SK-N-MC (cell line): Measurements from ENCODE around the gene ATP4B.
"Not testable (repeated sequence)": the region's sequence is repeated elsewhere in the genome, so short reads cannot be mapped to it uniquely, and the experiment has no call there.

Source experiments
- EZH2 ChIP-seq: fragments of 200-600 bp; sonication (generic); IDR thresholded peaks from one replicate; pipeline ENCODE4 v1.6.1; 2017; ENCODE audit warnings: antibody characterized with exemption
- POLR2AphosphoS5 ChIP-seq: IDR thresholded peaks from 2 replicates; pipeline ENCODE4 v1.6.1; 2012; ENCODE audit warnings: mild to moderate bottlenecking, low read depth, low read length, borderline replicate concordance

DNA sequence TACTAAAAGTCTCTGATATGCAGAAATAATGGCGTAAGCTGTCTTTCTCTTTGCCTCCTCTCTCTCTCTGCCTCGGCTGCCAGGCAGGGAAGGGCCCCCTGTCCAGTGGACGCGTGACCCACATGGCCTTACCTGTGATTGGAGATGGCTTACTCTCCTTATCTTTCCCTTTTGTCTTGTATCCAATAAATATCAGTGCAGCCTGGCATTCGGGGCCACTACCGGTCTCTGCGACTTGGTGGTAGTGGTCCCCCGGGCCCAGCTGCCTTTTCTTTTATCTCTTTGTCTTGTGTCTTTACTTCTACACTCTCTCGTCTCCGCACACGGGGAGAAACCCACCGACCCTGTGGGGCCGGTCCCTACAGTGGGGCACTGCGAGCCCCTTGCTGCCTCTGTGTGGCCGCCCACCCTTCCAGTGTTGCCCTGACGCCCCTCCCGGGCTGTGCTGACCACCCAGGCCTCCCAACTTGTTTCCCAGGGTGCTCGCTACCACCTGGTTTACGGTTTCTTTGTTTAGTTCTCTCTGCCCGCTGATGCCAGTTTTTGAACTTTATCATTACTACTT lies 35.9 kb downstream of the ATP4B start:
- TF ChIP-seq EZH2, POLR2AphosphoS5: not testable (repeated sequence)
